IPS-11a (cell line): ENCODE data around the gene ARHGAP44.
"Not testable (repeated sequence)": the region's sequence is repeated elsewhere in the genome, so short reads cannot be mapped to it uniquely, and the experiment has no call there.

Experiments used
- H3K4me3 ChIP-seq: one replicate; pipeline ENCODE4 v1.5.1; 2013; ENCODE audit warnings: low read depth, low read length, control low read depth

The ARHGAP44 gene

DNA sequence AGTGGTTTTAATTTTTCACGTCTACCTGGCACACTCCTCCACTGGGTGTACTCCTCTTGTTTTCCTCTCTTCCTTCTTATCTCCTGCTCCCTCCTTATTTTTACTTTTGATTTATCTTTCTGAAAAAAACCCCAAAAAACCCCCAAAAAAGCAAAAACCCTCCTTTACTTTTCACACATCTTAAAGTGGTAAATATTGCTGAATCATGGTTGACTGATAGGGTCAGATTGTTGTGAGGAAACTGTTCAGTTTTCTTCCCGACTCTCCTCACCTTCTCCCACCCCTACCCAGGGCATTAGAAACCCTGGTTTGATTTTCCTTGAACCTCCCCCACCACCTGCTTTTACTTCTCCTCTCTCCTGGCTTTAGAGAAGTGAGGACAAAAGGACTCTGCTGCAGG is 25.4 kb downstream of the ARHGAP44 start:
- no peak overlapping the region for H3K4me3 ChIP-seq

GRCh38 chr17:12815642-12816141 is 26.4 kb downstream of the ARHGAP44 start:
- no peak overlapping the region for H3K4me3 ChIP-seq

DNA sequence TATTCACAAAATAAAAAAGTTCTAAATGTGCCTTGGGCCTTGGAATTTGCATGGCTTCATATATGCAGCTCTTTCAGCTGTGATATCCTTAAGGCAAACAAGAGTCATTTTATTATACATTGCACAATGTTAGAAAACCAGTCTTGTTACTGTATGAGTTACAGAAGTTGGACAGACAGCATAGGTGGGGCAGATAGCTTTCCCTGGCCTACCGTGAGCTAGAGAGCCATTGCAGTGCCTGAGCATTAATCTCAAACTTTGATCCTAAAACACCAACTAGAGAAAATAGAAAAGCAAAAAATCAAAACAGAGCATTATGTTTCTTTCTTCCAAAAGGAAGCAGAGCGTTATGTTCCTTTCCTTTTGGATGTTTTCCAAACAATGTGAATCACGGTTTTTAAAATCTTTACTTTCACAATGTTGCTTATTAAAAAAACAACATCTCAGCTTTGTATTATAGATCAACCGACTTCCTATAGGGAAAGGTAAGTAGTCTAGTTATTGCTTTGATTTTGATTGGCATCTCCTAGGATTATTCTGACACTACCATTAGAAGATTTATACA is 32.2 kb downstream of the ARHGAP44 start:
- no peak overlapping the region for H3K4me3 ChIP-seq

DNA sequence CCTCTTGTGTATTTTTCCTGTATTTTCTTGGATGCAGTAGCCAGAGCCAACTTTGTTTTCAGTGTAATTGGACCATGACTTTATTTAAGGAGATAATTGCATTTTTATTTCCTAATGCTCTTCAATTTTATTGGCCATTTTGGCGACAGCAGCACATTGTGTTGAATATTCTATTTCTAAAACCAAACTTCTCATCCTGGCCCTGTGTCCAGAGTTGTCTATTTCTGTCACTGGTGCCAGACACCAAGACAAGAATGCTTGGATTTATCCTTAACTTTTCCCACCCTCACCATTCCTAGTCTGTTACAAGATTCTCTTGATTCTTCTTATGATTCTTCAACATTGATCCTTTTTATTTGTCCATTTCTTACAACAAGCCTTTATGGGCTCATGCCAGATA is 37.1 kb downstream of the ARHGAP44 start:
- no peak overlapping the region for H3K4me3 ChIP-seq

GRCh38 chr17:12830777-12831247 is 41.5 kb downstream of the ARHGAP44 start:
- no peak overlapping the region for H3K4me3 ChIP-seq

DNA sequence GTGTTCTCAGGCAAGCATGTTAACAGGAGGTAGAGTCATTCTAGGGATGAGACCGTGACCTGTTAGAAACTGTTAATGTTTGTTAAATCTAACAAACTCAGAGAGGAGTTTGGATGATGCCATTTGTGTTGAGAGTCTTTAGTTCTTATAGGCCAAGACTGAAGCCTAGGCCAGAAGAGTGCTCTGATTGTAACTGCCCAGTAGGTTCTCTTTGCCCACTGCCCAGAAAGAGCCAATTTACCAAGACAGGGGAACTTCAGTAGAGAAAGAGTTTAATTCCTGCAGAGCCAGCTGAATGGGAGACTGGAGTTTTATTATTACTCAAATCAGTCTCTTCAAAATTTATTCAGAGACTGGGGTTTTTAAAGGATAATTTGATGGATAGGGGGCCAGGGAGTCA is 42.5 kb downstream of the ARHGAP44 start:
- no peak overlapping the region for H3K4me3 ChIP-seq

DNA sequence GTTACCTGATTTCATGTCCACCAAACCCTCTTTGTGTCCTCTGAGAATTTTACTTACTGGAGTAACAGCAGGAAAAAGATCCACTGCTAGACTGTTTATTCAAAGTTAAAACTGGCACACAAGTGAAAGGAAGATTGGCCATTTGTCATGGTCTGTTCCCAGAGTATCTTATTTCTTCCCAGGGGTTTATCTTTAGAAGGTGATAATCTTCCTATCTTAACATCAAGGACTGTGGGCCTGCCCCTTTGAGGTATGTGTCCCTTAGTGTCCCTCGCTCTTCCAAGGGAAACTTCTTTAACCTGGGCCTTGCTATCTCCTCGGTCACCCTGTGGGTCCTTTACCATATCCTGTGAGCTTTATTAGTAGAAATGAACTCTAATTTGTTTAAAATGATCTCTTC is 49.7 kb downstream of the ARHGAP44 start:
- H3K4me3 ChIP-seq, result no peak overlapping the region

DNA sequence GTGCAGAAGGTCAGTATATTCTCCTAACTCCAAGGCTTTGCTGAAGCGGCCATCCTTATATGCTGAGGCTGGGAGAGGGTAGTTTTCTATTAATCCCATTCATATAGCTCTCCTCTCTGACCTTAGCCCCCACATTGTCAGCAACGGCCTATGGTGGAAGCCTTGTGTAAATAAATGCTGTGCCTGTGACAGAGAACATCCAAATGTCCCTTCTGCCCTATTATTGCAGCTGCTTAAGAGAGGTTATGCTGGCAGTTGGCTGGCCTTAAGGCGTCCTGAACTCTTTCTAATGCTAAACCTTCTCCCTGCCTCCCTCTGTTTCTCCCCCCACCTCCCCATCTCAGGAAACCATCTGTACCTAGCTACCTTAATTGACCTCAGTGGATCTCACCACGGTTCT is 53.6 kb downstream of the ARHGAP44 start:
- H3K4me3 ChIP-seq, result no peak overlapping the region

- H3K4me3 ChIP-seq, result no peak overlapping the region
Measured at GRCh38 chr17:12850996-12851395, 61.7 kb downstream of the ARHGAP44 start.

GRCh38 chr17:12851901-12852435 is 62.7 kb downstream of the ARHGAP44 start:
- no peak overlapping the region for H3K4me3 ChIP-seq

DNA sequence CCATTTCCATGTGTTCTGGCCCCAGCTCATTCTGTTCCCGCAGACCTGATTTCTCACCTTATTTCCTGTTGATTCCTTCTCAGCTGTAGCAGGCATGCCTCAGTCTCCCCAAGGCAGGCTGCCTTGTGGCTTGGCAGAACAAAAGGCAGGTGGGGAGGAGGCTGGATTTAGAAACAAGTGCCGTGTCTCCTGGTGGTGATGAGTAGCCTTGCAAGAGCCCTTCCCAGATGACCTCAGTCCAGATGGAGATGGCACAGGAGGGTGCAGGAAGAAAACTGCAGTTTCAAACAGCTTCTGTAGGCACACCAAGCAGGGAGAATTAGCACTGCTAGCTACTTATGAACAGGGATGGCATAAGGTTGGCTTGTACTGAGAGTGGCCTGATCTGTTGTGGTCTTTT is 64.6 kb downstream of the ARHGAP44 start:
- no peak overlapping the region for H3K4me3 ChIP-seq

DNA sequence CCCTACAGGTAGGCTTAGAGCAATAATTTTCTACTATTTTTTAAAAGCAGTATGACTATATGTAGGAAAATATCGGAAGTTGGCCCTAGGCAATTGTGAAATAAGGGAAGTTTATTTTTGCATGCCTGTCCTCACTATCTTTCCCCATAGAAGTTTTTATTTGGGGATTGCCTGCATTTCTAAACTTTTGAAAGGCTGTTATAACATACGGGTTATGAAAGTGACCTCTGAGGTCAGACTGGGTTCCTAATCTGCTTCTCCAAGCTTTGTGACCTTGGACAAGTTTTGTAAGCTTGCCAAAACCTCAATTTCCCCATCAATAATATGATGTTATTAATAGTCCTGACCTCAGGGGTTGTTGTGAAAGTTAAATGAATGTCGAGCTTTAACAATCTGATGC is 67.1 kb downstream of the ARHGAP44 start:
- H3K4me3 ChIP-seq, result no peak overlapping the region

DNA sequence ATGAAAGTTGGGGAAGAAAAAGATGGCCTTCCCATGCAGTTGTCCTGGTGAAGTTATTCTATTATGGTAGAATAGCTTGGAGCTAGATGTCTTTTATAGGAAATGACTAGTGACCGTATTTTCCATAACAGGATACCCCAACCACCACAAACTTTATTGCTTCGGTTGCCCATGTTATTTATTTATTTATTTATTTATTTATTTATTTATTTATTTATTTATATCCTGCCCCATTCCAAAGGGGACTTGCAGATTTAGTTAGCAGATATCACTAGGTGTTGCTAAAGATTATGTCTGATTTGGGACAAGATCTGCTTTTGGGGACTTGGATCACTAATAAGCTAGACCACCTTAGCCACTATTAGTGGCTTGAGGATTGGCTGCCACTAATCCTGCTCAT is 68.3 kb downstream of the ARHGAP44 start:
- H3K4me3 ChIP-seq, result no peak overlapping the region

DNA sequence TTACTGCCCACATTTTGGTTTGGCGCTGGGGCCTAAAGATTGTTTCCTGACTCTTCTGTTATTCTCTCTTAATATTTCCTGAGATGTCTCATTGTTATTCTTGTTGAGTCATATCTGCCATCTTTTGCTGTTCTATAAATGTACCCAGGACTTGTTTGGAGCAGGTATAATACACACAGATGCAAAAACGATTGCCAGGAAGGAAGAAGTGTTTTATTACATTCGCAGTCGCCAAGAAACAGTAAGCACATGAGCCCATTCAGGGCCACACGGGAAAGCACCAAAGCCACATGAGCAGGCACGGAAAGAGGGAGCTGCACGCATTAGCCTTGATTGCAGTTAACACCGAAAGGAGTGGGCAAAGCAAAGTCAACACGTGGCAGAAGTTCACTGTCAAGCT is 70.2 kb downstream of the ARHGAP44 start:
- no peak overlapping the region for H3K4me3 ChIP-seq

GRCh38 chr17:12865769-12866168 is 76.5 kb downstream of the ARHGAP44 start:
- no peak overlapping the region for H3K4me3 ChIP-seq

- no peak overlapping the region for H3K4me3 ChIP-seq
Measured at GRCh38 chr17:12866244-12866643, 76.9 kb downstream of the ARHGAP44 start.

GRCh38 chr17:12867726-12868125 is 78.4 kb downstream of the ARHGAP44 start:
- H3K4me3 ChIP-seq, result no peak overlapping the region

GRCh38 chr17:12873415-12874125 is 84.3 kb downstream of the ARHGAP44 start:
- H3K4me3 ChIP-seq, result not testable (repeated sequence)

- no peak overlapping the region for H3K4me3 ChIP-seq
Measured at GRCh38 chr17:12877953-12878669, 88.8 kb downstream of the ARHGAP44 start.

DNA sequence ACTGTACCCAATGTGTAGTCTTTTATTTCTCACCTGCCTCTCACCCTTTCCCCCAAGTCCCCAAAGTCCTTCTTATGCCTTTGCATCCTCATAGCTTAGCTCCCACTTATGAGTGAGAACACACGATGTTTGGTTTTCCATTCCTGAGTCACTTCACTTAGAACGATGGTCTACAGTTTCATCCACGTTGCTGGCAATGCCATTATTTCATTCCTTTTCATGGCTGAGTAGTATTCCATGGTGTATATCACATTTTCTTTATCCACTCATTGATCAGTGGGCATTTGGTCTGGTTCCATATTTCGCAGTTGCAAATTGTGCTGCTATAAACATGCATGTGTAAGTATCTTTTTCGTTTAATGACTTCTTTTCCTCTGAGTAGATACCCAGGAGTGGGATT is 89.8 kb downstream of the ARHGAP44 start:
- H3K4me3 ChIP-seq, result not testable (repeated sequence)

DNA sequence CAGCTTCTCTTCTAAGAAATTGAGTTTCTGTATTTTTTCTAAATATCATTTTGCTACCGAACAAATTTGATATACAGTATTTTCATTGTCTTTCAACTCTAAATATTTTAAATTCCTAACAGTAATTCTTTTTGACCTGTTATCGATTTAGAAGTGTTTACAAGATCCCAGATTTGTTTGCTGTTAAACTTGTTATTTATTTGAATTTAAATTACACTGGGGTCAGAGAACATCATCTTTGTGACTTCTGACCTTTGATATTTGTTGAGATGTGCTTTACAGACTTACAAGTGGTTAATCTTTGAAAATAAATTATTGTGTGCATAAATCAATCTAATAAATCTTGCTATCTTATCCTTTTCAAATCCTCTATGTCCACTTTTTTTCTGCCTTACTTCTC is 94.2 kb downstream of the ARHGAP44 start:
- H3K4me3 ChIP-seq, result no peak overlapping the region

GRCh38 chr17:12887088-12887487 is 97.8 kb downstream of the ARHGAP44 start:
- no peak overlapping the region for H3K4me3 ChIP-seq
